Hepatocyte (in vitro differentiated cells): ENCODE measurements around the gene ZBTB48.

Source experiments
- EZH2 ChIP-seq: fragments of 200-600 bp; sonication (generic); IDR thresholded peaks from 2 replicates; pipeline ENCODE4 v1.6.1; 2016; ENCODE audit warnings: antibody characterized with exemption, mild to moderate bottlenecking, borderline replicate concordance
- EZH2phosphoT487 ChIP-seq: fragments of 200-600 bp; sonication (generic); IDR thresholded peaks from one replicate; pipeline ENCODE4 v1.6.1; 2018; ENCODE audit warnings: antibody characterized with exemption, mild to moderate bottlenecking, low read depth, moderate library complexity; ENCODE audit not compliant: unreplicated experiment, severe bottlenecking
- TF ChIP-seq, protein P1 (sequence below): fragments of 200-600 bp; sonication (generic); IDR thresholded peaks from 2 replicates; pipeline ENCODE4 v1.5.1; 2016; ENCODE audit warnings: antibody characterized with exemption, mild to moderate bottlenecking; ENCODE audit not compliant: poor library complexity

DNA sequence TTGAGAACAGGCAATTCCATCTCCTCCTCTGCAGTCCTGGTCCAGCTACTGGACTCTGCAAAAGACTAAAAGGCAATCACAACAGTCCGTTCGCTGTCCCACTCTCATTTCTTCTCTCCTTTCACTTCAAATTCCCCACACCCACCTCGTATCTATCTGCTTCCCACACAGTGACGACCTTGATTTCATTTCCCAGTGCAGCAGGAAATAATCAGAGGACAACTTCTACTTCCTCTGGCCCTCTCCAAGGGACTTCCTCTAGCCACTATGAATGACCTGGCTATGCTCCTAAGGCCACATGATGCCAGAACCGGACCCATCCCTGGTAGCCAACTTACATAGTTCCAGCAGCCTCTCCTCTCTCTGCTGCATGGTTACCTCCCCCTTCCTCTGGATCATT, 33.5 kb upstream of the ZBTB48 start:
- TF ChIP-seq, protein P1, sequence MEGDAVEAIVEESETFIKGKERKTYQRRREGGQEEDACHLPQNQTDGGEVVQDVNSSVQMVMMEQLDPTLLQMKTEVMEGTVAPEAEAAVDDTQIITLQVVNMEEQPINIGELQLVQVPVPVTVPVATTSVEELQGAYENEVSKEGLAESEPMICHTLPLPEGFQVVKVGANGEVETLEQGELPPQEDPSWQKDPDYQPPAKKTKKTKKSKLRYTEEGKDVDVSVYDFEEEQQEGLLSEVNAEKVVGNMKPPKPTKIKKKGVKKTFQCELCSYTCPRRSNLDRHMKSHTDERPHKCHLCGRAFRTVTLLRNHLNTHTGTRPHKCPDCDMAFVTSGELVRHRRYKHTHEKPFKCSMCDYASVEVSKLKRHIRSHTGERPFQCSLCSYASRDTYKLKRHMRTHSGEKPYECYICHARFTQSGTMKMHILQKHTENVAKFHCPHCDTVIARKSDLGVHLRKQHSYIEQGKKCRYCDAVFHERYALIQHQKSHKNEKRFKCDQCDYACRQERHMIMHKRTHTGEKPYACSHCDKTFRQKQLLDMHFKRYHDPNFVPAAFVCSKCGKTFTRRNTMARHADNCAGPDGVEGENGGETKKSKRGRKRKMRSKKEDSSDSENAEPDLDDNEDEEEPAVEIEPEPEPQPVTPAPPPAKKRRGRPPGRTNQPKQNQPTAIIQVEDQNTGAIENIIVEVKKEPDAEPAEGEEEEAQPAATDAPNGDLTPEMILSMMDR: no peak
- no peak for TF ChIP-seq EZH2phosphoT487
- TF ChIP-seq EZH2: no peak
